Naive thymus-derived CD4-positive, alpha-beta T cell (primary cell): Measurements from ENCODE around the gene TCP11. TPM values are rescaled to one million over a fixed set of nuclear protein-coding genes. Genes with fewer than 3 reads are reported as not detected.
A peak's percentile ranks its signal among the peaks of the same experiment; 100 is the strongest.

Experiments used
- ATAC-seq: fragments of 150-1000 bp; cut with Tn5 transposase; 2 replicates; pipeline ENCODE4 v1.10.0; 2021; ENCODE audit warnings: mild to moderate bottlenecking, moderate library complexity
- CTCF ChIA-PET: fragments of 350-600 bp; sonication (Branson Sonifier 250); formaldehyde crosslinking; loops from one replicate; lab custom pipeline; 2021; ENCODE audit warnings: antibody characterized with exemption; lab: Charles Lee
- POLR2A ChIA-PET: fragments of 350-600 bp; sonication (Branson Sonifier 250); formaldehyde crosslinking; loops from one replicate; lab custom pipeline; 2021; ENCODE audit warnings: antibody characterized with exemption, inconsistent platforms; lab: Charles Lee
- DNase-seq, 9 donors: peaks; one replicate each; pipeline versions ENCODE4 v3.0.0 to v3.0.0-alpha.2; 2020 to 2022; ENCODE audit warnings: mixed read lengths in 1 of 9
- H3K27ac ChIP-seq: one replicate; pipeline ENCODE4 v1.7.0; 2013; ENCODE audit warnings: mild to moderate bottlenecking, low read depth, low read length, moderate library complexity
- H3K27me3 ChIP-seq, 2 donors: one replicate each; pipeline ENCODE4 v1.7.0; 2013; ENCODE audit warnings: low read length in 2 of 2, mild to moderate bottlenecking in 2 of 2, moderate library complexity in 2 of 2; ENCODE audit not compliant: control insufficient read depth in 2 of 2, insufficient read depth in 2 of 2
- H3K36me3 ChIP-seq, 3 experiments: 1 replicate in 2 of 3; 2 replicates in 1 of 3; pipeline ENCODE4 v1.7.0; 2013; ENCODE audit warnings: low read length in 3 of 3, mild to moderate bottlenecking in 3 of 3, moderate library complexity in 1 of 3; ENCODE audit not compliant: insufficient read depth in 3 of 3, control insufficient read depth in 2 of 3
- H3K4me1 ChIP-seq, 2 donors: one replicate each; pipeline ENCODE4 v1.7.0; 2013; ENCODE audit warnings: low read length in 2 of 2, mild to moderate bottlenecking in 2 of 2, moderate library complexity in 1 of 2; ENCODE audit not compliant: control insufficient read depth in 2 of 2, insufficient read depth in 2 of 2
- H3K4me3 ChIP-seq: 2 replicates; pipeline ENCODE4 v1.7.0; 2013; ENCODE audit warnings: mild to moderate bottlenecking, low read length
- H3K9me3 ChIP-seq, 3 experiments: 1 replicate in 2 of 3; 2 replicates in 1 of 3; pipeline ENCODE4 v1.7.0; 2013; ENCODE audit warnings: low read length in 3 of 3; ENCODE audit not compliant: control insufficient read depth in 2 of 3
- H3K27ac Mint-ChIP-seq, 9 donors: one replicate each; pipeline ENCODE4 v1.8.0; 2020 to 2022; ENCODE audit warnings: mixed read lengths in 9 of 9, mild to moderate bottlenecking in 8 of 9, moderate library complexity in 5 of 9, inconsistent platforms in 2 of 9
- H3K27me3 Mint-ChIP-seq, 5 donors: one replicate each; pipeline ENCODE4 v1.8.0; 2021 to 2022; ENCODE audit warnings: mixed read lengths in 5 of 5, mild to moderate bottlenecking in 1 of 5
- H3K36me3 Mint-ChIP-seq, 5 donors: one replicate each; pipeline ENCODE4 v1.8.0; 2020 to 2022; ENCODE audit warnings: mixed read lengths in 5 of 5, mild to moderate bottlenecking in 3 of 5, inconsistent platforms in 1 of 5
- H3K4me1 Mint-ChIP-seq, 7 donors: one replicate each; pipeline ENCODE4 v1.8.0; 2020 to 2022; ENCODE audit warnings: mixed read lengths in 7 of 7, mild to moderate bottlenecking in 3 of 7, inconsistent platforms in 1 of 7
- H3K4me3 Mint-ChIP-seq, 10 donors: one replicate each; pipeline ENCODE4 v1.8.0; 2020 to 2022; ENCODE audit warnings: mild to moderate bottlenecking in 10 of 10, mixed read lengths in 10 of 10, moderate library complexity in 6 of 10, inconsistent platforms in 2 of 10
- H3K9me3 Mint-ChIP-seq, 11 donors: one replicate each; pipeline ENCODE4 v1.8.0; 2020 to 2022; ENCODE audit warnings: mixed read lengths in 11 of 11, mild to moderate bottlenecking in 4 of 11, inconsistent platforms in 1 of 11, moderate library complexity in 1 of 11
- intact Hi-C, 2 donors: fragments of 100-400 bp; cut with micrococcal nuclease; formaldehyde crosslinking; loops; one replicate each; pipeline ENCODE4 v1.15.1; 2023
- polyA plus RNA-seq, 2 donors: library from polyadenylated mRNA; unstranded; fragments of 300-500 nt; fragmentation: Illumina TruSeq; gene quantifications; one replicate each; pipeline ENCODE4 v1.2.3, GENCODE V29; 2021
- total RNA-seq, 6 experiments: library from RNA in 5 of 6; stranded (reverse) in 5 of 6; gene quantifications; 1 replicate in 5 of 6; 2 replicates in 1 of 6; pipeline ENCODE4 v1.2.3 and lab custom pipeline; 2021 to 2026

TCP11 gene
- total and polyA plus RNA-seq, 7 experiments from 2014 or later, result not detected

DNA sequence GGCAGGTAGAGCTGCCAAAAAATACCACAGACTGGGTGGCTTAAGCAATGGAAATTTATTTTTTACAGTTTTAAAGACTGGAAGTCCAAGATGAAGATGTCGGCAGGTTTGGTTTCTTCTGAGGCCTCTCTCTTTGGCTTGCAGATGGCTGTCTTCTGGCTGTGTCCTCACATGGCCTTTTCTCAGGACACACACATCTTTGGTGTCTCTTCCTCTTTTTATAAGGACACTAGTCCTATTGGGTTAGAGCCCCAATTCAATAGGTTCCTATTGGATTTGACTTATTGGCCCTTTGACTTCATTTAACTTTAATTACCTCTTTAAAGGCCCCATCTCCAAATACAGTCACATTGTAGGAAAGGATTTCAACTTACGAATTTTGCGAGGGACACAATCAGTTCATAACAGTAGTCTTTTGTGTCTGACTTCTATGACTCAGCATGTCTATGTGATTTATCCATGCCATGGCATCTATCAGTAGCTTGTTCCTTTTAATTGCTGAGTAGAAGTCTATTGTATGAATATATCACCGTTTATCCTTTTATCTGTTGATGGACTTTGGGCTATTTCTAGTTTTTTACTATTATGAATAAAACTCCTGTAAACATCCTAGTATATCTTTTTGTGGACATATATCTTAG lies 11.0 kb upstream of the TCP11 start:
- Histone ChIP-seq H3K4me3 (no peak overlapping the region), H3K36me3 (no peaks in the 10 kb centered on the region), H3K27ac (no peak overlapping the region), H3K27me3 (peaks cover 0 to 3% of the 10 kb centered on the region in 2 donors), H3K4me1 (no peaks in the 10 kb centered on the region), H3K9me3 (no peaks in the 10 kb centered on the region)
- Mint-ChIP-seq H3K27me3 (peaks cover 0 to 5% (median 0%) of the 10 kb centered on the region in 5 donors), H3K9me3 (no peaks in the 10 kb centered on the region), H3K4me3 (no peak overlapping the region), H3K36me3 (peaks cover 0 to 3% (median 0%) of the 10 kb centered on the region in 5 donors), H3K27ac (no peak overlapping the region), H3K4me1 (peaks cover 0 to 36% (median 0%) of the 10 kb centered on the region in 7 donors)
- POLR2A ChIA-PET, result no interaction called here
- ATAC-seq (no peak), DNase-seq (no peak)
- intact Hi-C loops, result no loop called here
- CTCF ChIA-PET, result no interaction called here

DNA sequence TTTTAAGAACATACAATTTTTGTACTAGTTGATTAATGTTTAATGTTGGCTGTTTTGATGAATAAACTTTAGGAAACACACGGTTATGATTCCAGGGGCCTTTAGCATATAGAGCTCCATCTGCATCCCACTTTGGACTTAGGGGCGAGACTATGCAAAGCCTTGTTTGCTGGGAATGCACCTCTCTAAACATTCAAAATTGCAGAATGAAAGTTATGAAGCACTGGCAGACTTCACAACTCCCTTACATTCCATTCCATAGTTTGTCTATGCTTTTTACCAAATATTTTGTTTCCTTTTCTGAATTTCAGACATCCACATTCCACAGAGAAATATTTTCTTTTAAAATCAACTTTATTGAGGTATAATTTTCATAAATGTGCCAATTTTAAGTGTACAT lies 10.3 kb upstream of the TCP11 start:
- Mint-ChIP-seq H3K36me3 (peaks cover 0 to 3% (median 0%) of the 10 kb centered on the region in 5 donors), H3K27ac (no peak overlapping the region), H3K4me3 (no peak overlapping the region), H3K27me3 (peaks cover 0 to 5% (median 0%) of the 10 kb centered on the region in 5 donors), H3K9me3 (no peaks in the 10 kb centered on the region), H3K4me1 (peaks cover 0 to 38% (median 0%) of the 10 kb centered on the region in 7 donors)
- no peaks in the 10 kb centered on the region for H3K4me1 ChIP-seq
- ATAC-seq (no peak), DNase-seq (no peak)
- no peak overlapping the region for H3K4me3 ChIP-seq
- H3K27me3 ChIP-seq, result peaks cover 0 to 3% of the 10 kb centered on the region in 2 donors
- no peaks in the 10 kb centered on the region for H3K9me3 ChIP-seq
- intact Hi-C loops, result no loop called here
- CTCF ChIA-PET, result no interaction called here
- no peak overlapping the region for H3K27ac ChIP-seq
- H3K36me3 ChIP-seq, result no peaks in the 10 kb centered on the region
- POLR2A ChIA-PET, result no interaction called here

DNA sequence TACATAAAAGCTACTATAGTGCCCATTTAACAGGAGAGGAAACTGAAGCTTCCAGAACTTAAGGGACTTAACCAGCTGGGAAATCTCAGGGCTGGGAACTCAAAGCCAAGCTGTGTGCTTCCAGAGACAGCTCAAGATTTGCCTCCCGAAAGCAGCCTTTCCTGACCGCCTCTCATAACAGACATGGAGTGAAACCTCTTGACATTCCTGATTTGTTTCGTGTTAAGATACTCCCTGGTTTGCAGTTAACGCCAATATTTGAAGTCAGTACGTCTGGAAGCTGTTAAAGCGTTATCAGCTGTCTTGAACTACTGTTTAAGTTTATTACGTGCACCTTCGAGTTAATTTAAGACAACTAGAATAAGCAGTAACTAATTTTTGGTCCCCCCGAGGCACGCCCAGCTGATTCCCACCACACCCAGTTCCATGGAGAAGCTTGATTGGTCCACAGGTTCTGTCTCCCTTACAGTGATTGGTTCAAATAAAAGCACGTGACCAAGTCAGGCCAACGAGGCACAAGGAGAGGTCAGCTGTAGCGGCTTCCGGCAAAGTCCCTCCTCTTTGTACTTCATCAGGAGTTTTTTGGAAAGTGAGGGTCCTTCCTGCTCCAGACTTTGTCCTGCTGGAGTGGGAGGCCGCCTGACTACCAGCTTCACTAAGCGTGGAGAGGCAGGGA lies 8.9 kb upstream of the TCP11 start:
- Mint-ChIP-seq H3K27me3 (peaks cover 0 to 5% (median 0%) of the 10 kb centered on the region in 5 donors), H3K36me3 (peaks cover 0 to 3% (median 0%) of the 10 kb centered on the region in 5 donors), H3K27ac (no peak overlapping the region), H3K4me3 (no peak overlapping the region), H3K9me3 (no peaks in the 10 kb centered on the region), H3K4me1 (peaks cover 0 to 37% (median 0%) of the 10 kb centered on the region in 7 donors)
- intact Hi-C loops, result loop anchor here in 1 of 2 donors (5.0 kb wide), 1 partner anchor 92 kb away; no protein-coding TSS in a partner anchor
- ATAC-seq (no peak), DNase-seq (no peak)
- no peaks in the 10 kb centered on the region for H3K4me1 ChIP-seq
- POLR2A ChIA-PET, result no interaction called here
- H3K9me3 ChIP-seq, result no peaks in the 10 kb centered on the region
- no peak overlapping the region for H3K27ac ChIP-seq
- H3K36me3 ChIP-seq, result no peaks in the 10 kb centered on the region
- CTCF ChIA-PET, result interaction anchor here (0.8 to 2.2 kb wide), 2 partner anchors 11 to 15 kb away, joined by 3 to 7 read pairs; no protein-coding TSS in a partner anchor
- H3K4me3 ChIP-seq, result no peak overlapping the region
- no peaks in the 10 kb centered on the region for H3K27me3 ChIP-seq

GRCh38 chr6:35148167-35148741 lies 7.1 kb upstream of the TCP11 start:
- peak overlapping the region in 1 of 10 donors; percentile 48 for H3K4me3 Mint-ChIP-seq
- peaks cover 0 to 28% (median 0%) of the 10 kb centered on the region in 7 donors for H3K4me1 Mint-ChIP-seq
- H3K27me3 ChIP-seq, result no peaks in the 10 kb centered on the region
- H3K27ac ChIP-seq, result no peak overlapping the region
- H3K9me3 ChIP-seq, result no peaks in the 10 kb centered on the region
- CTCF ChIA-PET, result interaction anchor here (0.7 kb wide), 1 partner anchor 24 kb away, joined by 3 read pairs; no protein-coding TSS in a partner anchor
- peaks cover 0 to 2% (median 0%) of the 10 kb centered on the region in 11 donors for H3K9me3 Mint-ChIP-seq
- intact Hi-C loops, result loop anchor here in 1 of 2 donors (5.0 kb wide), 1 partner anchor 94 kb away; no protein-coding TSS in a partner anchor
- H3K36me3 Mint-ChIP-seq, result no peaks in the 10 kb centered on the region
- H3K27me3 Mint-ChIP-seq, result peaks cover 0 to 5% (median 0%) of the 10 kb centered on the region in 5 donors
- ATAC-seq (no peak), DNase-seq (peak in 1 of 9 donors; percentile 48)
- POLR2A ChIA-PET, result no interaction called here
- peak overlapping the region in 1 of 9 donors; percentile 59 for H3K27ac Mint-ChIP-seq
- no peak overlapping the region for H3K4me3 ChIP-seq
- H3K36me3 ChIP-seq, result no peaks in the 10 kb centered on the region
- no peaks in the 10 kb centered on the region for H3K4me1 ChIP-seq

DNA sequence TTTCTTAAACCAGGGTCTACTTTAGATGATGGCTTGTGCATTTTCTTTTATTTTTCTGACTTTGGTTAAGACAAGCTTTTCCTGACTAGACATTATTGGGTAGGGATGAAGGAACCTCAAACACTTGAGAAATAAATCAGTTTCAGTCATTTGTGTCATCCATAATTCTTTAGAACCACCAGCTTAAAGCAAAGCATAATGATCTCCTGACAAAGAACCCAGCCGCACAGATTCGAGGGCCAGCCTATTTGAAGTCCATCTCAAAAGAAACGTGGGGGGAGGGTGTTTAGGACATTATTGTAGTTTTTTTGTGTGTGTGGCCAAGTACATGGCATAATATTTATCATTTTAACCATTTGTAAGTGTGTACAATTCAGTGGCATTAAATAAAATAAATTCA lies 6.3 kb upstream of the TCP11 start:
- Histone ChIP-seq H3K9me3 (no peaks in the 10 kb centered on the region), H3K27me3 (no peaks in the 10 kb centered on the region), H3K4me1 (no peaks in the 10 kb centered on the region), H3K36me3 (no peaks in the 10 kb centered on the region), H3K4me3 (no peak overlapping the region), H3K27ac (no peak overlapping the region)
- Mint-ChIP-seq H3K4me3 (no peak overlapping the region), H3K36me3 (no peaks in the 10 kb centered on the region), H3K27ac (no peak overlapping the region), H3K27me3 (peaks cover 0 to 5% (median 4%) of the 10 kb centered on the region in 5 donors), H3K9me3 (peaks cover 0 to 2% (median 0%) of the 10 kb centered on the region in 11 donors), H3K4me1 (peaks cover 0 to 33% (median 0%) of the 10 kb centered on the region in 7 donors)
- DNase-seq (no peak), ATAC-seq (no peak)
- intact Hi-C loops, result loop anchor here in 1 of 2 donors (2.0 to 5.0 kb wide), 2 partner anchors 57 to 95 kb away; no protein-coding TSS in a partner anchor
- ChIA-PET CTCF (interaction anchor here (0.7 kb wide), 1 partner anchor 9 kb away, joined by 3 read pairs; no protein-coding TSS in a partner anchor), POLR2A (no interaction called here)

- H3K4me3 ChIP-seq, result no peak overlapping the region
- H3K9me3 ChIP-seq, result no peaks in the 10 kb centered on the region
- ATAC-seq (no peak), DNase-seq (no peak)
- no peaks in the 10 kb centered on the region for H3K36me3 Mint-ChIP-seq
- H3K27ac Mint-ChIP-seq, result no peak overlapping the region
- no peaks in the 10 kb centered on the region for H3K4me1 ChIP-seq
- H3K9me3 Mint-ChIP-seq, result peaks cover 0 to 2% (median 0%) of the 10 kb centered on the region in 11 donors
- CTCF ChIA-PET, result interaction anchor here (0.7 kb wide), 1 partner anchor 8 kb away, joined by 3 read pairs; no protein-coding TSS in a partner anchor
- H3K27me3 Mint-ChIP-seq, result peaks cover 0 to 5% (median 4%) of the 10 kb centered on the region in 5 donors
- H3K4me3 Mint-ChIP-seq, result no peak overlapping the region
- no peaks in the 10 kb centered on the region for H3K27me3 ChIP-seq
- no peaks in the 10 kb centered on the region for H3K36me3 ChIP-seq
- H3K27ac ChIP-seq, result no peak overlapping the region
- intact Hi-C loops, result loop anchor here in 1 of 2 donors (2.0 to 5.0 kb wide), 2 partner anchors 58 to 95 kb away; no protein-coding TSS in a partner anchor
- POLR2A ChIA-PET, result no interaction called here
- H3K4me1 Mint-ChIP-seq, result peaks cover 0 to 35% (median 0%) of the 10 kb centered on the region in 7 donors
Measured at GRCh38 chr6:35147026-35147425, 5.9 kb upstream of the TCP11 start.
